ENCODE measurements around the gene IL36A.

IL36A gene

GRCh38 chr2:113050921-113051895 is 45.9 kb downstream of the IL36A start:
- DNase-seq (ENCODE audit: low spot score): no peak

GRCh38 chr2:113052396-113052917 is 47.2 kb downstream of the IL36A start, which contains the start of gene IL36B:
IL36B (minus strand) TSS chr2:113052867.
- DNase-seq (ENCODE audit: low spot score): no peak

- DNase-seq (ENCODE audit: low spot score): no peak
Measured at GRCh38 chr2:113053666-113054065, 48.4 kb downstream of the IL36A start.

- no peak for DNase-seq (ENCODE audit: low spot score)
Measured at GRCh38 chr2:113054066-113054465, 48.8 kb downstream of the IL36A start.

GRCh38 chr2:113056521-113056920 is 51.3 kb downstream of the IL36A start:
- no peak for DNase-seq (ENCODE audit: low spot score)

GRCh38 chr2:113057117-113057516 is 51.9 kb downstream of the IL36A start:
- DNase-seq (ENCODE audit: low spot score): no peak

All from iPS-NIHi11 (cell line).